Superior temporal gyrus (tissue), 1 donor: ENCODE measurements around the gene SCYL1.

Experiments used
- DNase-seq: peaks from one replicate; pipeline ENCODE4 v3.0.0-alpha.2; 2016; ENCODE audit errors: extremely low spot score

SCYL1 gene

GRCh38 chr11:65536412-65537295, 11.8 kb downstream of the SCYL1 start:
- DNase-seq: no peak

DNA sequence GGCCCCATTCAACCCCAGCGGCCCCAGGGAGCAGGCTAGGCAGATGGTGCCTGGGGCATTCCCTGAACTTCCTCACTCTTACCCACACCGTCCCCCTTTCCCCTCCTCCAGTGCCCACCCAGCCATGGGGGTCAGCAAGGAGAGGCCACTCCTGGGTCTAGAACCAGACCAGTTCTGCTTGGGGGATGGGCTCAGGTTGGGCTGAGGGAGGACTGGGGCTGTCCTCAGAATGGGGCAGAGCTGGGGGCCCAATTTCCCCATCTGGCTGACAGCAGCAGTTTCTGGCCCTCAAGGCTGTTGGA, 12.4 kb downstream of the SCYL1 start:
- no peak for DNase-seq

GRCh38 chr11:65537620-65538231, 12.8 kb downstream of the SCYL1 start:
- no peak for DNase-seq

DNA sequence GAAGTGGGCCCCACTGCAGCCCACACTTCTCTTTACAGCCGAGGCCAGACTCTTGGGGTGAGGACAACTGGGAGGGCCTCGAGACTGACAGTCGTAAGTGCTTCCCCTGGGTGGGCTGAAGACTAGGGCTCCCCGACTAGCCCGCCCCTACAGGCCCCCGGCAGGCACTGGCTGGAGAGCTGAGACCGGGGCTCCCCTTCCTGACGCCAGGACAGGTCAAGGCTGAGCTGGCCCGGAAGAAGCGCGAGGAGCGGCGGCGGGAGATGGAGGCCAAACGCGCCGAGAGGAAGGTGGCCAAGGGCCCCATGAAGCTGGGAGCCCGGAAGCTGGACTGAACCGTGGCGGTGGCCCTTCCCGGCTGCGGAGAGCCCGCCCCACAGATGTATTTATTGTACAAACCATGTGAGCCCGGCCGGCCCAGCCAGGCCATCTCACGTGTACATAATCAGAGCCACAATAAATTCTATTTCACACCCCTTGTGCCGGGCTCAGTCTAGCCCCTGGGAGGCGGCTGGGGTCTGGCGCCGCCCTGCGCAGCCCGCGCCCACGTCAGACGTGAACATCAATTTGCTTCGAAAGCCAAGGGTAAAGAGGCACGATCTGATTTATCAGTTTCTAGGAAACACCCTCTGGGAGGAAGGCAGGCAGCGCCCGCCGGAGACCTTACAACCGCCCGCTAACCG, 13.5 kb downstream of the SCYL1 start:
- DNase-seq: no peak

GRCh38 chr11:65538915-65539743, 14.2 kb downstream of the SCYL1 start:
- DNase-seq: no peak

DNA sequence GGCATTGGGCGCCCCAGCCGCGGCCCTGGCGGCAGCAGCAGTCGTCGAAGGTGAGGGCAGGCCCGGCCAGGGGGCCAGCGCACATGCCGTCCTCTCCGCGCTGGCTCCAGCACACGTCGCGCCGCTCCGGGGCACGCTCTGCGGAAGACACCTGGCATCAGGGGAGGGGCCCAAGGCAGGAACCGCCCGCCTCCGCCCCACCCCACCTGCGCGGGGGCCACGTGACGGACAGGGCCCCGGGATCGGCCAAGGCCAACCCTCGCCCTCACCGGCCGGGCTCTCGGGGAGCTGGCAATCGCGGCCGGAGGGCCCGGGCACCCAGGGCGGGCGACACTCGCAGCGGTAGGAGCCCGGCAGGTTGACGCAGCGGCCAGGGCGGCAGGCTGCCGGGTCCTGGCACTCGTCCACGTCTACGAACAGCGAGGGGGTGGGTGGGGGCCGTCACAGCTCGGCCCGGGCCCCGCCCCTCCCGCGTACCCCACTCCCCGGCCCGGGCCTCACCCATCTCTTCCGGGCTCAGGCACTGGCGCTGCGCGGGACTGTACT, 14.9 kb downstream of the SCYL1 start:
- no peak for DNase-seq

- peak; percentile 92 for DNase-seq
These were observed 15.6 kb downstream of the SCYL1 start for GRCh38 chr11:65540290-65541092.

DNA sequence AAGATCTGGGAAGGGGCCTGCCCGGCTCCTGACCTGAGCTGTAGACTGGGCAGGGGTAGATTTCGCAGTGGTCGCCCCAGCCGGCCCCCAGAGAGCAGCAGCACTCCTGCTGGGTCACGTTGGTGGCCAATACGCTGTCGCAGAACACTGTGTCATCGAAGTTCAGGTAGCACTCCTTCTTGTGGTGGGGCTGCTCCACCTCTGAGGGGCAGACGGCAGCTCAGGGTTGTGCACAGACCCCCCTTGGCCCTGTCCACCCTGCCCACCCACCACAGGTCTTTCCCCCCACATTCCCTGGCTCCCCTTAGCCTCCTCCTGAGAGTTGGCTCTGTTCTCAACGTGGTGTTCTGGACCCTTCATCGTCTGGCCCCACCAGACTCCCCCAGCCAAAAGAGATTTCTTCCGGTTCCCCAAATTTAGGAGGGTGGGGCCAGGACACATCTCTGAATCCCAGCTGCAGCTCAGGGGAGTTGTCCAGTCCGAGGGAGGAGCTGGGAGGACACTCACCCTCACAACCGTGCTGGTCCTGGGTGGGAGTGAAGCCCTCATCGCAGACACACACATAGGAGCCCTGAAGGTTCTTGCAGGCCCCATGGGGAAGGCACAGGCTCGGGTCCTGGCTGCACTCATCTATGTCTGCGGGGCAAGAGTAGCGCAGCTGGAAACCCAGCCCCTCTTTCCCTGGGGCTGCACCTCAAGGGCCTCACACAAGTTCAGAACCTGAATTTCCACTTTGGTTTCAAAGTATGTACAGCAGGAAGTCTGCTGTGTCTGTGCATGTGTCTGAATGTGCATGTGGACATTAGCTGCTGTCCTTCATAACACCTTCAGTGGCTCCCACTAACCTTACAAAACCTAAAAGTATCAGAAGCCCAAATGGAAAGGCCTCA, 16.5 kb downstream of the SCYL1 start:
- DNase-seq: no peak

GRCh38 chr11:65542738-65543390, 18.0 kb downstream of the SCYL1 start:
- no peak for DNase-seq

GRCh38 chr11:65545853-65546216, 21.0 kb downstream of the SCYL1 start:
- no peak for DNase-seq

- no peak for DNase-seq
These were observed 21.5 kb downstream of the SCYL1 start for GRCh38 chr11:65546217-65546958.

DNA sequence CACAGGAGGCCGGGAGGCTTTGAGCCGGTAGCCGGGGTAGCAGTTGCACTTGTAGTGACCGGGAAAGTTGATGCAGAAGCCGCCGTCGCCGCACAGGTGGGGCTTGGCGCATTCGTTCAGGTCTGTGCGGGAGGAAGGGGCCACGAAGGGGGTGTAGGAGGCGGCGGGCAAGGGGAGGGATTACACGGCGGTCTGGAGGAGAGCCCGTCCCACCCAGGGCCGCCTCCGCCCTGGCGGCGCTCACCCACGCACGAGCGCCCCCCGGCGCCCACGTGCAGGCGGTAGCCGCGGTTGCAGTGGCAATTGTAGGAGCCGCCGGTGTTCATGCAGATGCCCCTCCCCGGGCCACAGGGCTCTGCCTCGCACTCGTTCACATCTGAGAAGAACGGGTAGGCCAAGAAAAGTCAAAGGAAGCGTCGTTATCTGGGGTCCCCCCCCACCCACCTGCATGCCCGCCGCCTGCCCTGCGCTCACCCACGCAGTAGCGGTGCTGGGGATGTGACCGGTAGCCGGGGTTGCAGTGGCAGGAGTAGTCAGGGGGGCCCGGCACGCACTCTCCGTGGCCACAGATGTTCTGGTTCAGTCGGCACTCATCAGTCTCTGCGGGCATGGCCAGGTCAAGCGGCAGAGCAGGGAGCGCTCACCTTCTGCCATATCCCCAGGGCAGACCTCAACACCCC, 22.7 kb downstream of the SCYL1 start:
- DNase-seq: no peak

- DNase-seq: no peak
These were observed 23.5 kb downstream of the SCYL1 start for GRCh38 chr11:65548395-65548794.

DNA sequence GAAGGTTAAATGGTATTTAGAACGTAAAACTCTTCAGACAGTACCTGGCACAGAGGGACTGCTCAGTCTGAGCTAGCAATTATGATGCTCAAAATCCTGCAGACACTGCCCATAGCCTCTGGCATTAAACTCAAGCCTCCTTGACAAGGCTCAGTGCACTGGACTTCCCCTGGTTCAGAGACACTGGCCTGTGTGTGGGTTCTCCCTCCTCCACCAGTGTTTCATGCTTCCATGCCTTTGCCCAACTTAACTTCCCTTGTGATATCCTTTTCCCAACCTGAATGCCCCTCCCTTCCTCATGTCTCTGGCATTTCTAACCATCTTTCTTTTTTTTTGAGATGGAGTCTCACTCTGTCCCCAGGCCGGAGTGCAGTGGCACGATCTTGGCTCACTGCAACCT, 24.2 kb downstream of the SCYL1 start:
- DNase-seq: no peak

DNA sequence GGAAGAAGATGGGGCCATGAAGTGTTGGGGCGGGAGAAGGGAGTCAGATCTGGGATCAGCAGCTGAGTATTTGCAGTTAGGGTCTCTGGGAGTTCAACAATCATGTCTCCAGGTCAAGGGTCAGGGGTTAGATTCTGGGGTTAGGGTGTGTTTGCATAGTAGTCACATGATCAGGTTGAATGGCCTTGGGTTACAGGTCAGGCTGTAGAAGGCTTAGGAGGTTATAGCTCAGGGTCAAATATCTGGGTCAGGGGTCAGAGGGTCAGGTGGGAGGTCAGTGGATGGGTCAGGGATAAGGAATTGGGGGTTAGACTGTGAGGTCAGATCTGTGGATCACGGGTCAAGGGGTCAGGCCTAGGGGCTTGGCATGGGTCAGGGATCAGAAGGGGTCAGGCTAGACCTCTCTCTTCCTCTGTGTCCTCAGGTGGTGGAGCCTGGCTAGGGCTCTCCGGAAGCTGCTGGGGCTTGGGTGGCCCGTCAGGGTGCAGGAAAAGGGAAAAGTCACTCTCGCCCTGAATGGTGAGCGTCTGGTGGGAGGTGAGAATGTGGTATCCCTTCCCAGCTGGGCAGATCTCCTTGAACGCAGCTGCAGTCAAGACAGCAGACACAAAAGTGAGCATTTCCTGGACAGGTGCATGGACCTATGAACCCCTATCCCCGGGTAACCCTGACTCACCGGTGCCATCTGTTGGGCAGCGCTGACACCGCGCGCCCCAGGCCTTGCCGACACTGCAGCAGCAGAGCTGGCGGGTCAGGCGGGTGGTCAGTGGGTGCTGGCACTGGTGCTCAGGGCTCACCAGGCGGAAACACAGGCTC, 26.9 kb downstream of the SCYL1 start:
- DNase-seq: no peak

DNA sequence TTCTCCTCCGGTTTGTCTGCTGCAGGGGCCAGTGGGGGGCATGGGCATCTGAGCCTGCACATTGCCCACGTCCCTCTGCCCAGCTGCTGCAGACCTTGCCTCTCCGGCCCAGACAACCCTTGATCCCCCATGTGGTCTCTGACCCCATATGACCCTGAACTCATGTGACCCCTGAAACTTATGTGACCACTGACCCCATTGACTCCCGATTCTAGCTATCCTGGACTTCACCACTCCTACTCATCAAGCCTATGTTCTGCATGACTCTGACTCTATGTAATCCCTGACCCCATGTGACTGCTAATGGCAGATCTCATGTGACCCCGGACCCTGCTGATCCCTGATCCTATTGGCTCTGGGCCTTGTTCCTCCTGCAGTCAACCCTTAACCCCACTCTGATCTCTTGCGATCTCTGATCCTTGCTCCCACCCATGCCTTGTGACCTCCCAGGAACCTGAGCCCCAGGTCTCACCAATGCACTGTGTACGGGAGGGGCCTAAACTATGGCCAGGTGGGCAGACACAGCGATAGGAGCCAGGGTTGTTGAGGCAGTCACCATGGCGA, 27.6 kb downstream of the SCYL1 start:
- no peak for DNase-seq
